ENCODE results near the gene ADAM8.
"Not testable (repeated sequence)": the region's sequence is repeated elsewhere in the genome, so short reads cannot be mapped to it uniquely, and the experiment has no call there.

ADAM8 gene

GRCh38 chr10:133247681-133248333 is 28.9 kb downstream of the ADAM8 start:
- no peak for DNase-seq

- no peak for DNase-seq
Observed at GRCh38 chr10:133246236-133246626, 30.4 kb downstream of the ADAM8 start.

GRCh38 chr10:133245439-133246235 is 31.0 kb downstream of the ADAM8 start:
- no peak for DNase-seq

- DNase-seq, result no peak
Observed at GRCh38 chr10:133243593-133243992, 33.1 kb downstream of the ADAM8 start.

GRCh38 chr10:133242611-133243356 is 33.9 kb downstream of the ADAM8 start:
- DNase-seq, result no peak

GRCh38 chr10:133241501-133242205 is 35.0 kb downstream of the ADAM8 start:
- no peak for DNase-seq

GRCh38 chr10:133239990-133240389 is 36.7 kb downstream of the ADAM8 start:
- no peak for DNase-seq

GRCh38 chr10:133238466-133238804 is 38.2 kb downstream of the ADAM8 start:
- no peak for DNase-seq

- no peak for DNase-seq
Observed at GRCh38 chr10:133237588-133238465, 38.8 kb downstream of the ADAM8 start, which contains the start of gene VENTX. Gene VENTX, plus strand, starts transcription at chr10:133237855. Its CDS starts 60 bp downstream, at chr10:133237915.

GRCh38 chr10:133237241-133237587 is 39.5 kb downstream of the ADAM8 start:
- DNase-seq, result no peak

GRCh38 chr10:133236401-133237240 is 40.0 kb downstream of the ADAM8 start:
- no peak for DNase-seq

GRCh38 chr10:133235932-133236331 is 40.7 kb downstream of the ADAM8 start:
- no peak for DNase-seq

GRCh38 chr10:133235265-133235855 is 41.3 kb downstream of the ADAM8 start:
- DNase-seq, result no peak

- DNase-seq, result not testable (repeated sequence)
Observed at GRCh38 chr10:133234796-133235195, 41.9 kb downstream of the ADAM8 start.

GRCh38 chr10:133231946-133232574 is 44.6 kb downstream of the ADAM8 start:
- DNase-seq, result no peak

GRCh38 chr10:133231244-133231945 is 45.3 kb downstream of the ADAM8 start:
- DNase-seq, result no peak

- DNase-seq, result no peak
Observed at GRCh38 chr10:133230387-133231195, 46.1 kb downstream of the ADAM8 start.

GRCh38 chr10:133230044-133230361 is 46.7 kb downstream of the ADAM8 start, which contains the start of gene UTF1:
Gene UTF1, plus strand, starts transcription at chr10:133230217. Its CDS starts 72 bp downstream, at chr10:133230289.
- DNase-seq, result no peak
